Middle frontal gyrus (tissue), 1 donor: Measurements from ENCODE around the gene RBM19.
"Not testable (repeated sequence)": the region's sequence is repeated elsewhere in the genome, so short reads cannot be mapped to it uniquely, and the experiment has no call there.

Source experiments
- DNase-seq: peaks from one replicate; pipeline ENCODE4 v3.0.0-alpha.2; 2015; ENCODE audit warnings: low spot score; ENCODE audit errors: extremely low spot score

Gene RBM19

DNA sequence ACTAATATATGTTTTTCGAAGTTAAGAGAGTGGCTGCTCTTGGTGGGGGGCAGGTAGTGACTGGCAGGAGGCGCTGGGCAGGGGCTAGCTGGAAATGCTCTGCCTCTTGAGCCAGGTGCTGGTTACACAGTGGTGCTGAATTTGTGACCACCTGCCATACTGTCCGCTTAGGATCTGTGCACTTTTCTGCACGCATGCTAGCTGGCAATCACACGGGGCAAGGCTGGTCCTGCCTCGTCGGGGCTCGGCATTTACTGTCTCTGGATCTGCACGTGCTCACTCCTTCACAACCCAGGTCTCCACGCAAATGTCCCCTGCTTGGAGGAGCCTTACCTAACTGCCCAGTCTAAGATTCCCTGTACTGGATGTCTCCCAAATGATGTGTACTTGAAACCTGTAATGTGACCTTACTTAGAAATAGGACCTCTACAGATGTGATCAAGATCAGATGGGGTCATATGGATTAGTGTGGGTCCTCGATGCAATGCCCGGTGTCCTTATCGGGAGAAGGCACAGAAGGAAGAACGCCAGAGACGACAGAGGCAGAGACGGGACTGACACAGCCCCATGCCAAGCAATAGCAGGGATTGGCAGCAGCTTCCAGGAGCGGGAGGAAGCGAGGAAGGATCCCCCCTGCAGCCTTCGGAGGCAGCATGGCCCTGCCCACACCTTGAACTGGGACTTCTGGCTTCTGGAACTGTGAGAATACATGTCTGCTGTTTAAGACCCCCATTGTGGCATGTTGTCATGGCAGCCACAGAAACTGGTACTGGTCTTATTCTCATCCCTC, 59.5 kb downstream of the RBM19 start:
- DNase-seq, result no peak

DNA sequence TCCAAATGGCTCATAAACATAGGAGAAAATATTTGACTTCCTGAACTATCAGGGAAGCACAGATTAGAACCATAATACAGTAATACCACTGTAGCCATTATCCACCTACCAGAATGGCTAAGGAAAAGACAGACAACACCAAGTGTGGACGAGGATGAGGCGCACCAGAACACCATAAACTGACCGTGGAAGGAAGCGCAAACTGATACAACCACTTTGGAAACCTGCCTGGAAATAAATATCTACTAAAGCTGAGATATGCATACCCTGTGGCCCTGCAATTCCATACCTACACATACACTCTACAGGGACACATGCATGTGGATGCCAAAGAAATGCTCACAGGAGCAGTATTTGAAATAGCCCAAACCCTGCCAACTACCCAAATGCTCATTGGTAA, 60.3 kb downstream of the RBM19 start:
- no peak for DNase-seq

DNA sequence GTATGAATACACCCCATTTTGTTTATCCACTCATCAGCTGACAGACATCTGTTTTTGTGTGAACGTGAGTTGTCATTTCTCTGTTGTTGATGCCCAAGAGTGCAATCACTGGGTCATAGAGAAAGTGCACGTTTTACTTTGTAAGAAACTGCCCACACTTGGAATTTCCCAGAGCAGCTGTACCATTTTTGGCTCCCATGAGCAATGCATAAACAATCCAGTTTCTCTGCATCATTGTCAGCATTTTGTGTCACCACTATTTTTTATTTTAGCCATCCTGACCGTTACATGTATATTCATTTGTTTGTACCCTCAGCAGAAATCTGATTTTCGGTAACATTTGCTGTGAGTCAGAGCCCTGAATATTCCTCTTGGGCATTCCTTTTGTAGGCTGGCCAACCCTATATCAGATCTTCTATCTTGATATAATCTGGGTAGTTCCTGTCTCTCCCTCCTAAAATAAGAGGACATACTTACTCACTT, 62.7 kb downstream of the RBM19 start:
- DNase-seq, result no peak

DNA sequence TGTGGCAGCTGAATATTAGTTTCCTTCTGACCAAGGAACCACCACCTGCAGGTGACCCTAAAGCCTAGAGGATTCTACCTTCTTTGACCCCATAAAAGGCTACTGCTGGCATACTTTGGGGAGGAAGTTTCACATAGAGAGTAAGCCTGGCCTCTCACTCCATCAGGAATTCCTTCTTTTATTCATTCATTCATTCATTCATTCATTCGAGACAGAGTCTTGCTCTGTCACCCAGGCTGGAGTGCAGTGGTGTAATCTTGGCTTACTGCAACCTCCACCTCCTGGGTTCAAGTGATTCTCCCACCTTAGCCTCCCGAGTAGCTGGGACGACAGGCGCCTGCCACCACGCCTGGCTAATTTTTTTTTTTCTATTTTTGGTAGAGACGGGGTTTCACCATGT, 64.8 kb downstream of the RBM19 start:
- not testable (repeated sequence) for DNase-seq

DNA sequence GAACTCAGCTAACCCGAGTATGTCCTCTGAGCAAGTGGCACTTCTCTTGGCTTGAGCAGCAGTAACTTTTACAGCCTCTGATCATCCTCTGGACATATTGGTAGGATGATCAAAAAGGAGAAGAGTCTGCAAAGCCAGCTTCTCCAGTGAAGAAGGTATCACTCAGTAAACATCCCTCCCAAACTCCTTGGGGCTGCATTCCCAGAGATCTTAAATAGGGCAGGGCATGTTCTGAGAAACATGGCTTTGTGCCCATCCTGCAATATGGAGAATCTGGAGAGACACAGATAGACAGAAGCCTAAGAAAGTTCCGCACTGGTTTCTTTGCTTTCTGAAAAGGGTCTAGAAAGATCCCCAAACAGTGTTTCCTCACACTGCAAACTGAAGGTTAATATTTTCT, 65.4 kb downstream of the RBM19 start:
- DNase-seq, result no peak

DNA sequence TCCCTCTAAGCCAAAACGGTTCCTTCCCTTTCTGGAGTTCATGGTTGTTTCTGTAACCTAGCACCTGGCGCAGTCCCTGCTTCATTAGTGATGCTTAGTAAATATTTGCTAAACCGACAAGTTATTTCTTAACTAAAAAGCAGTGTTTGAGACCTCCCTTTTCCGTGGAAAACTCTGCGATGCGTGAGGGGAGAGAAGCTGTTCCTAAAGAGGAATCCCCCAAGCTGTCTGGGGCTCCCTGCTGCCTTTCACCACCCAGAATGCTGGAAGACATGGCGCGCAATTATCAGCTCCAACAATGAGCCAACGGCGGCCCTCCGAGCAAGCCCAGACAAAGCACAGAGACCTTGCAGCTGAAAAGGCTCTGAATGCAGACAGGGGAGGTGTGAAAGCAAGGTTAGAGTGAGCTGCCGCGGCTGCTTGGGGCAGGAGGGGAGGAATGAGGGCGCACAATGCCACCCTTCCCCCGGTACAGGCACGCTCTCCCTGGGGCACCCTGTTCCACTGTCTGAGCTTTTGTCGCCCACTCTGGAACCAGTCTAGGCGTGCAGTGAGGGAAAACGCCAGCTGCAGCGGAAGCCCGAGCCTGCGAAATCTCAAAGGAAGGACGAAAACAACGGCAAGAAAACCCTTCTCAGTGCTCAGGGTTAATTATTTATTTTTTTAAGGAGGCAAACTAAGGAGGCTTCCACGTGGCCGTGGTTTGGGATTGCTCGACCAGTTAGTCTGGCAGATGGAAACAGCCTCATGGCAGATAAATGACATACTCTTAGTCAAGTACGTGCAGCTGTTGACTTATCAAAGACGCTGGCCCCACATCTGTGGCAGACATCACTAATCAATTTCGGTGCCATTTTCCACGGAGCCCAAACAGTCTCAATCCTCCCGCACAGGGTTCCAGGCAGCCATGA, 66.3 kb downstream of the RBM19 start:
- no peak for DNase-seq

DNA sequence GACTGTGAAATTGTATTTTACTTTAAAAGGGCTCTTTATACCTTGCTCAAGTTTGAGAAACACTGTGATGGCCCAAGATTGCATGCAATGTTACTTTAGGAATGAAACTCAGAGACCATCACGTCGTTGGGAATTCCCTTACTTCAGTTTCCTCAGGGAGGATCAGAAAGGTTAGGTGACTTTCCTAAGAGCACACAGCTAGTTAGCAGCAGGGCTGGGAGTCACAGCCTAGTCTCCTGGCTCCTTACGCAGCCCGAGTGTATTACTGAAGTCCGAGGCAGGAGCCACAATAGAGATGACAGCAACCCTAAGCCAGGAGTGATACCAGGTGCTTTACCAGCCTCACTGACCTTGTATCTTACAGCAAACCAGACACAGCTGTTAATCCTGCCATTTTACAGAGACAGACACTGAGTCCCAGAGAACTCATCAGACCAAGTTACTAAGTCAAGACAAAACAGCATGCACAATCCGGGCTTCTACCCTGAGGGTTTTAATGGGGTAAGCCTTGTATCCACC, 67.0 kb downstream of the RBM19 start:
- no peak for DNase-seq

DNA sequence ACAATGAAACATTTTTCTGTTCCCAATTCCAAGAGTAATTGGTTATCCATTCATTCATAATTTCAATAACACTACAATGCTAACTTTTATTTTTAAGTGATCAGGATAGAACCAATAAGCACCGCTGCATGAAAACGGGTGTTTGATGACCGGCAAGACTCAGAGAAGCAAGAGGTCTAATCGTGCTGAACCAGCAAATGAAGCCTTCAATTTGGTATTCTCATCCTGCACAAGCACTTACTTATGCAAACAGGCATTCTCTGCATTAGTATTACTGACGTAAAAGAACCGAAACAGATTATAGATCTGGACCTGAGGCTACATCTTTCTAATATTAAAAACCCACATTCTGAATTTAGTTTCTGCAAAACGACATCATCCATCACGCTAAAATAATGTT, 67.7 kb downstream of the RBM19 start:
- DNase-seq, result no peak

DNA sequence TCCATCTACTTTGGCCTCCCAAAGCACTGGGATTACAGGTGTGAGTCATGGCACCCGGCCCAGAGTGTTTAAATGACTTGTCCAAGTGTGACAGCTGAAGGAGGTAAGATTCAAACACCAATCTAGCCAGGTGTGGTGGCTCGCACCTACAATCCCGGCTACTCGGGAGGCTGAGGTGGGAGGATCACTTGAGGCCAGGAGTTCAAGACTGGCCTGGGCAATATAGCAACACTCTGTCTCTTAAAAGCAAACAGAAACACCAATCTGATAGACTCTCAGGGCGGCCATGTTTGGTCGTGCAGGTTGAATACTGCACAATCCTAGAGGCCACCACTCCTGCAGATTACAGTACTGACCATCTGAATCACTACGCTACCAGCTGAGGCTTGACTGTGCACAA, 68.7 kb downstream of the RBM19 start:
- DNase-seq, result no peak

DNA sequence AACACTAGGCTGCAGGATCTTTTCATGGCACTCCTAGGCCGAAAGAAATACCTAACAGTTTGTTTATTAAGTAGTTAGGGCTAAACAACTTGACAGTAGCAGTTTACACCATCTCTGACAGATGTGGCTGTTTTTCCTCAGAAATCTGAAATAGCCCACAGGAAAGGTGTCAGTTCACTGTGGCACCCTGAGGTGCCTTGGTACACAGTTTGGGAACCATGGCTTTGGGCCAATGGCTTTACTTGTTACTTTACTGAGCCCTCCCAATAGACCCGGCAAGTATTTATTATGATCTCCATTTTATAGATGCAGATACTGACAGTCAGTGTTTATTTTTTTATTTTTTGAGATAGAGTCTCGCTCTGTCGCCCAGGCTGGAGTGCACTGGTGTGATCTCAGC, 69.3 kb downstream of the RBM19 start:
- no peak for DNase-seq

DNA sequence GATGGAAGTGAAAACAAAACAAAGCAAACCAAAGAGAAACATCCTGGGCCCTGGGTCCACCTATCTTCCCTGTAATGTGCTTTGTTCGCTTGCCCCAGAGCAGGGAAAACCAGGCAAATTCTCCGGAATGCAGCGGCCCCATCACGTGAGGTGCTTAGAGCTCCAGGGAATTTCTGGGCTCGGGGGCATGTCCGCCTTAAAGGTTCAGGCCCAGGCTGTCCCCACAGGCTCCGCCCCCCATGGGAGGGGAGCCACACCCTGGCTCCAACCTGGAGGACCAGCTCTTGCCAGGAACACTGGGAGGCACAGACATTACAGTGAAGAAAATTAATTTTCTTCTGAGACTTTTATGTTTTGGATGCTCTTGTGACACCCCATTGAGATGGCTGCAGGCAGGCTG, 69.9 kb downstream of the RBM19 start:
- DNase-seq, result no peak

DNA sequence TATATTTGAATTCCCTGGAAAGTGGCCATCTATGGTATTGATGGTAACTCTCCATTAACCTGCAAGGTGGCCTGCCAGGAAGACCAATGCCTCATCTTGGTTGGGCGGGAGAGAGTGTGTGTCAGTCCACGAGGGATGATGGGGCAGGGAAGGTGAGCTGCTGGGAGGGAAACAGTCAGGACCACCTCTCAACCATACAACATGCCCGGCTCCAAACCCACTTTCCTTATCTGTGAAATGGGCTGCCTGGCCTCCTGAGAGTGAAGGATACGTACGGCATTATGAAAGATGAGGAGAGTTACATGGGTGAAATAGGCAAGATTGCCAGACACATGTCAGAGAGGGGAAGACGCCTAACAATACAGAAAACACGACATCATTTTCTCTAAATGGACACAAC, 70.9 kb downstream of the RBM19 start:
- no peak for DNase-seq

DNA sequence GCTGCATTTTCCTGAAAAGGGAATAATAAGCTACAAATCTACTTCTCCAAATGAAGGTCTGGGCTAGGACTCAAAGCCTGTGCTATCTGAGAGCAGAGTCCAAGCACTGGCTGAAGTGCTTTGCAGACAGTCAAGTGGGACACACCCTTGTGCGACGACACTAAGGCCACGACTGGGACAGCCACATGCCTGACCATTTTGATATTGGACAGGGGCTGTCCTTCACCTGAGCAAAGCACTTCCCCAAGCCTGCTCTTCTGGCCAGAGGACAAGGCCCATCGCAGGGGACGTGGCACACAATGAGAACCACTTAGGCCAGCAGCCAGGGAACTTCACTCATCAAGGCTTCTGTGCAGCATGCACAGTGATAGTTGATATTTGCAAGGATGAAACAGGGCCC, 71.4 kb downstream of the RBM19 start:
- DNase-seq, result no peak

DNA sequence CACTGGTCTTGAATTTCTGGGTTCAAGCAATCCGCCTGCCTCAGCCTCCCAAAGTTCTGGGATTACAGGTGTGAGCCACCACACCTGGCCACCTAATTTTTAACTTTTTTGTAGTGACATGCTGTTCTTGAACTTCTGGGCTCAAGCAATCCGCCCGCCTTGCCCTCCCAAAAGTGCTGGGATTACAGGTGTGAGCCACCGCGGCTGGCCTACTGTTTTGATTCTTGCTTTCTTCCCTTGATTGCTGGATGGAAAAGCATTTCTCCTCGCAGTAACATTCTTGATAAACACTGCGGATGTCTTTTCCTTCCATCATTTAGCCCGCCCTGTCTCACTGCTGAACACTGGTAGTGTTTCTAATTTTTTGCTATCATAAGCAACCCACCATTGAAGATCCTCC, 72.9 kb downstream of the RBM19 start:
- no peak for DNase-seq

DNA sequence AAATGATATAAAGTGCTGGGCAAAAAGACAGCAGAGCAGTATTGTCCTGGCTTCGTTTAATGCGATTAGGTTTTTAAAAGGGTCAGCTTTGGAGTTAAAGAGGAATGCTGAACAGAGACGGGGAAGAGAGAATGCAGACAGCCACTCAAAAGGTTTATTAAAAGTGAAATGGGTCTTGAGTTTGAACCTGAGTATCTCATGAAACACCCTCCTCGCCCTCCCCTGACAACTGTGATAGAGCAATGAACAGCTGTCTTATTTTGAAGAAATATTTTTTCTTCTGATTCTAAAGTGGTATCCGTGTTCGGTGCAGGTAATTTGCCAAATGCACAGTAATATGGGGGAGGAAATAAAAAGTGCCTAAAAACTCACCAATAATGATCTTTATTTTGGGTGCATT, 73.6 kb downstream of the RBM19 start:
- no peak for DNase-seq

DNA sequence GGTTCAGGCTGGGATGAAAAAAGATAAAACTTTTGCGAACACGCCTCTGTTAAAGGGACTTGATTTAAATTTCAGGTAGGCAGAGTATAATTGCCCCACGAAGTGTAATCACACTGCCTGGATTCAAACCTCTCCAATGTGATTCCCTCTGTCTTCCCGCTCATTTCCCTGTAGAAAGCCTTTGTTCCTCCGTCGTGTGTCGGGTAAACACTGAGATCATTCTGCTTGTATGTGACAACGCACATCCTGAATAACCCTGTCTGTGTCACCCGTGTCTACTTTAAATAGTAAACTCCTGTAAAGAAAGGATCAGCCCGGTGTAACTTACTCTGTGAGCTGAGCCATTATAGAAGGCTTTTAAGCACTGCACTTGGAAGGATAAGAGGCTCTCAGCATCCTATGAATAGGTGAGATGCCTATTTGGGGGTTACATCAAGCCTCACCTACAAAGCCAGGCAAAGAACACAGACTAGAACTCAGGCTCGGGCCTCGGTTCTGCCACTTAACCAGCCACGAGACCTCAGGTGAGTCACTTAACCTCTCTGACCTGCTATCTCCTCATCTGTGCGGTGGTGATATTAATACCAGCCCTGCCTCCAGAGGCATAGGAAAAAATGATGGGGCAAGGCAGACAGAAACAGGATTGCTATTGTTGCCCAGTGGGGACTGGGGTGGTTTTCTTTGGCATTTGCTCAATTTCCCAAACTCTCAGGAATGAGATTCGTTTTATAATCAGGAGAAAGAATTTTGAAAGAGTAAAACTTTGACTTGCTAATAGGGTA, 74.2 kb downstream of the RBM19 start:
- DNase-seq, result no peak

DNA sequence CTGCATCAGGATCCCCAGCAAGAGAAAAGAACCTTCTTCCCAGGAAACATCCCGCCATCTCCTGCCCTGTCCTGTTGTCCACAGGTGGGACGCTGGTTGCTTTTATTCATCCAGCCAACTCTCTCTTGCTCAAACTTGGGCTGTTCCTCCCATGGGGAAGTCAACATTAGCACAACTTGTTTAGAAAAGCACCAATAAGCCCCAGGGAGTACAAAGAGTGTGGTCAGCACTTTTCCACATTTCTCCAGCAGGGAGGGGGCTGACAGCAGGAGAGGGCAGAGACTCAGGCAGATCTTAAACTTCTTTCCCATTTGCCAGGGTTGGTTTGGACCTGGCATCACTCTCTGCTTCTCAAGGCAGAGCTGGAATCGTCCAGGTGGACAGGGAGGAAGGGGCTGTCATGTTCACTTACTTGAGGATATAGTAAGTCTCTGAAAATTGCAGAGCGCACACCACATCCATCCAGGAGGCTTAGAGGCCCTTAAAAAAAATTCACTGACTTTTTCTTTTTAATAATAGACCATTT, 74.9 kb downstream of the RBM19 start:
- DNase-seq, result no peak

DNA sequence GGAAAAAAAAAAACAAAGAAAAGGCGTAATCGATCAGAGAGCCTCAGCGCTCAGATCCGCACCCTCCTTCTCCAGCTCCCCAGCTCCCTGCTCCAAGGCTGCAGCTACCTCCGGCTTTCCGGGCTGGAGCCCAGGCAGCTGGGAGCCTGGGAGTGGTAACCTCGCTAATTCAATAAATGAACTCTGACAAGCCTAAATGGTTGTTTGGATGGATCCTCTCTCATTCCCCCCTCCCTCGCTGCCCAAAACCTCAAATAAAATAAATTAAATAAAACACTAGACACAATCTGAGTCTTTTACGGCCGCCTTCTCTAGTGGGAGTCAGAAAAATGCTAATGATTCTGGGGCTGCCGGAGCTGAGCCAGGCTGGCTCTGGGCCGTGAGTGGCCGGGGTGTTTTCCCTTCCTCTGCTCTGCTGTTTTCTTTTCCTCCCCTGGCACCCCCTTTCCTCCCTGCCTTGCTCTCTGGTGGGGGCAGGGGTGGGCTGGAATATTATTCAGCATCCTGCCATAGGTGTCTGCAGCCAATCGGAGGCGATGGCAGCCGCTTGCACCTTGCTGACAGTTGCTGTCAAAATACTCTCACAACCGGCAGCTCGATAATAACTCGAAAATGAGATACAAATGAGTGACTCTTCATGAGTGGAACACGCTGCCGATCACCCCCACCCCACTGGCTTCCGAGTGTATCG, 76.1 kb downstream of the RBM19 start:
- no peak for DNase-seq

DNA sequence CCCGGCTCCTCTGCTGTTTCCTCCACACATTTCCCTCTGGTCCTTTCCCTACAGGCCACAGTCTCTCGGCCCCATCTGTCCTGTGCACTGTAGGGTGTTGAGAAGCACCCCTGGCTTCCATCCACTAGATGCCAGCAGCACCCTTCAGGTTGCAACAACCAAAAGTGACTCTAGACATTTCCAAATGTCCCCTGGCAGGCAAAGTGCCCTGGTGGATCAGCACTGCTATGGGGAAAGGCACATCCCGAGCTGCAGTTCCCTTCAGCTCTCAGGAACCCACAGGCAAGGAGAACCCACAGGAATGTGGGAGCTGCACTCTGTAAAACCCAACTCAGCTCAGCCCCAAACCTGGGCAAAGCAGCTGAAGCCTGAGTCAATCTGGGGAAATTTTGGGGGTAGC, 77.0 kb downstream of the RBM19 start:
- no peak for DNase-seq

DNA sequence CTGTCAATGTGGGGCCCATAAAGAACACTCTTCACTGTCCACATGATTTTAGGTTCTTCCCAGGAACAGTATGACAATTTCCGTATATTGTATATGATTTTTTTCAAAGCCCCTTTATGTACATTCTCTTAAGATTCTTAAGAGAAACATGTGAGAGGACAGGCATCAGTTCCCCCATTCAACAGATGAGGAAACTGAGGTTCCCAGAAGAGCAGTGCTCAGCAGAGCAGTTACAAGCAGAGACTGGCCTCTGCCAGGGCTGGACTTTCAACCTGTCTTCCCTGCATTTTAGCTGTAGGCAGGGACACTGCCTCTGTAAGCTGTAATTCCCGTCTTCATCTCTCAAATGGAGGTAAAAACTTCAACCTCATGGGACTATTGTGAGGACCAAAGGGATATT, 77.7 kb downstream of the RBM19 start:
- no peak for DNase-seq

DNA sequence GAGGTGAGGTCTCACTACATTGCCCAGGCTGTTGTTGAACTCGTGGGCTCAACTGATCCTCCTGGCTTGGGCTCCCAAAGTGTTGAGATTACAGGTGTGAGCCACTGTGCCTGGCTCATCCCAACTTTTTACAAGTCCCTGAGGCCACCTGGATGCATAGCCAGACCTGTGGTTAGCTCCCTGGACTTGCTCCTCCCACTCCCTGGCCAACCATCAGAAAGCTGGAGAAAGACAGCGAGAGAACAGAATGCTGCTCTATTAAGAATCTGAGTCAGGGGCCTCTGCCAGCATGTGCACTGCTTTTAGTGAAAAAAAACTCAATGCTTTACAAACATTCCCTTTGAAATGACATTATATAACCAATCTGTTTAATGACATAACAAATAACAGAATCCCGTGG, 78.2 kb downstream of the RBM19 start:
- no peak for DNase-seq
